Left lung (tissue), 10 donors: ENCODE data around the gene CCL18. TPM values are rescaled to one million over a fixed set of nuclear protein-coding genes. Genes with fewer than 3 reads are reported as not detected.
"Not testable (repeated sequence)": the region's sequence is repeated elsewhere in the genome, so short reads cannot be mapped to it uniquely, and the experiment has no call there.

Source experiments
- ATAC-seq: fragments of 200-7000 bp; cut with Tn5 transposase; one replicate; pipeline ENCODE4 v1.9.1; 2020; ENCODE audit warnings: moderate library complexity
- DNase-seq, 4 donors: peaks; one replicate each; pipeline ENCODE4 v3.0.0-alpha.2; 2013 to 2020
- H3K27ac ChIP-seq, 2 donors: fragments of 200-600 bp; sonication (generic) in 1 of 2; one replicate each; pipeline versions ENCODE4 v1.5.0 to v1.8.0; 2020 to 2021
- H3K27me3 ChIP-seq, 2 donors: fragments of 200-600 bp; sonication (generic) in 1 of 2; one replicate each; pipeline versions ENCODE4 v1.5.0 to v1.8.0; 2020 to 2021
- H3K36me3 ChIP-seq, 2 donors: fragments of 200-600 bp; sonication (generic) in 1 of 2; one replicate each; pipeline versions ENCODE4 v1.5.0 to v1.8.0; 2020 to 2021
- H3K4me1 ChIP-seq, 2 donors: fragments of 200-600 bp; one replicate each; pipeline ENCODE4 v1.8.0; 2021
- H3K4me3 ChIP-seq, 2 donors: fragments of 200-600 bp; sonication (generic) in 1 of 2; one replicate each; pipeline versions ENCODE4 v1.5.0 to v1.8.0; 2020 to 2021; ENCODE audit warnings: mild to moderate bottlenecking in 1 of 2
- H3K9me3 ChIP-seq, 2 donors: fragments of 200-600 bp; sonication (generic) in 1 of 2; one replicate each; pipeline versions ENCODE4 v1.5.0 to v1.8.0; 2020 to 2021
- CTCF ChIP-seq, 2 donors: fragments of 200-600 bp; sonication (generic) in 1 of 2; IDR thresholded peaks; one replicate each; pipeline versions ENCODE4 v1.5.0 to v1.8.0; 2021; ENCODE audit warnings: antibody characterized with exemption in 2 of 2
- intact Hi-C, 2 donors: fragments of 100-400 bp; cut with DNase I; formaldehyde crosslinking; loops; one replicate each; pipeline versions ENCODE4 v1.11.2 to v1.14.2; 2022
- polyA plus RNA-seq, 6 donors: library from polyadenylated mRNA; unstranded; fragments of 120-200 nt; gene quantifications; one replicate each; pipeline ENCODE4 v1.2.1, GENCODE V29; 2013; ENCODE audit not compliant: insufficient read length in 6 of 6
- total RNA-seq, 2 donors: library from RNA; stranded (reverse); fragmentation: NEBNext Ultra II Directional; extraction: Animal tissue kit (Norgen Biotek cat#: 25700); gene quantifications; one replicate each; pipeline ENCODE4 v1.2.1, GENCODE V29; 2021
- donor health status: DM: no; HTN: yes; CAD: no.
- donor health status: DM: no; HTN: no; CAD: no.

Gene CCL18
- total and polyA plus RNA-seq, 8 donors: 0.20 to 348 (median 227) TPM; not detected in 5

- H3K4me3 ChIP-seq, H3K4me1 ChIP-seq, H3K27ac ChIP-seq, DNase-seq, H3K27me3 ChIP-seq, intact Hi-C loops, H3K36me3 ChIP-seq, ATAC-seq, H3K9me3 ChIP-seq: not testable (repeated sequence)
Observed at GRCh38 chr17:36115649-36115977, 51.5 kb downstream of the CCL18 start.

GRCh38 chr17:36117505-36118382 lies 53.7 kb downstream of the CCL18 start:
- no peak for ATAC-seq
- no peaks in the 10 kb centered on the region for H3K4me1 ChIP-seq
- no peak for DNase-seq
- H3K27ac ChIP-seq: no peak overlapping the region
- H3K9me3 ChIP-seq: peaks cover 0 to 2% of the 10 kb centered on the region in 2 donors
- H3K27me3 ChIP-seq: no peaks in the 10 kb centered on the region
- no peak for TF ChIP-seq CTCF (IDR thresholded peaks at IDR 0.05)
- no peaks in the 10 kb centered on the region for H3K36me3 ChIP-seq
- intact Hi-C loops: no loop called here
- H3K4me3 ChIP-seq: no peak overlapping the region

GRCh38 chr17:36118477-36119353 lies 54.6 kb downstream of the CCL18 start:
- ATAC-seq (no peak), DNase-seq (no peak)
- Histone ChIP-seq H3K27ac (no peak overlapping the region), H3K4me1 (no peaks in the 10 kb centered on the region), H3K27me3 (no peaks in the 10 kb centered on the region), H3K36me3 (no peaks in the 10 kb centered on the region), H3K9me3 (no peaks in the 10 kb centered on the region), H3K4me3 (no peak overlapping the region)
- no peak for TF ChIP-seq CTCF (IDR thresholded peaks at IDR 0.05)
- intact Hi-C loops: no loop called here

- H3K9me3 ChIP-seq: peaks cover 0 to 5% of the 10 kb centered on the region in 2 donors
- intact Hi-C loops: no loop called here
- no peak for TF ChIP-seq CTCF (IDR thresholded peaks at IDR 0.05)
- H3K36me3 ChIP-seq: no peaks in the 10 kb centered on the region
- DNase-seq (no peak), ATAC-seq (no peak)
- no peak overlapping the region for H3K27ac ChIP-seq
- H3K4me3 ChIP-seq: no peak overlapping the region
- H3K27me3 ChIP-seq: no peaks in the 10 kb centered on the region
- no peaks in the 10 kb centered on the region for H3K4me1 ChIP-seq
Observed at GRCh38 chr17:36120221-36120620, 56.1 kb downstream of the CCL18 start.

- ATAC-seq: not testable (repeated sequence)
Observed at GRCh38 chr17:36121099-36121498, 57.0 kb downstream of the CCL18 start.

More at GRCh38 chr17:36121099-36121498, 57.0 kb downstream of the CCL18 start:
- H3K36me3 ChIP-seq, DNase-seq, intact Hi-C loops, H3K27me3 ChIP-seq, H3K4me1 ChIP-seq, H3K27ac ChIP-seq, H3K4me3 ChIP-seq: not testable (repeated sequence)
- H3K9me3 ChIP-seq: peaks cover 0 to 14% of the 10 kb centered on the region in 2 donors

Other genes starting within 250 kb of the CCL18 start
- gene HEATR9, start 195.4 kb upstream of the CCL18 start, total RNA-seq: under 1 TPM in 1 of 2 donors, not detected in 1; 0.37 TPM
- gene HEATR9, start 195.4 kb upstream of the CCL18 start, polyA plus RNA-seq: under 1 TPM in 4 of 6 donors, not detected in 2; 0.17 to 0.28 (median 0.19) TPM
- gene CCL5, start 183.9 kb upstream of the CCL18 start, total RNA-seq: 10 to 100 TPM in 1 of 2 donors, 1 to 10 TPM in 1; 5.3 to 12.4 TPM
- gene CCL5, start 183.9 kb upstream of the CCL18 start, polyA plus RNA-seq: 1 to 10 TPM; 2.9 to 5.8 (median 3.7) TPM
- gene RDM1, start 133.5 kb upstream of the CCL18 start, total RNA-seq: 1 to 10 TPM in 1 of 2 donors, not detected in 1; 1.8 TPM
- 1 to 10 TPM; 2.3 to 4.2 (median 2.5) TPM for gene RDM1, start 133.5 kb upstream of the CCL18 start, polyA plus RNA-seq
- gene LYZL6, start 120.6 kb upstream of the CCL18 start, total RNA-seq: not detected
- not detected for gene LYZL6, start 120.6 kb upstream of the CCL18 start, polyA plus RNA-seq
- not detected for gene CCL16, start 82.8 kb upstream of the CCL18 start, total RNA-seq
- gene CCL16, start 82.8 kb upstream of the CCL18 start, polyA plus RNA-seq: 1 to 10 TPM in 3 of 6 donors, under 1 TPM in 3; 0.40 to 1.2 (median 0.97) TPM
- gene CCL14, start 77.5 kb upstream of the CCL18 start, total RNA-seq: 10 to 100 TPM; 14.2 to 23.3 TPM
- 100 to 1,000 TPM in 2 of 6 donors, 10 to 100 TPM in 4; 64.7 to 123 (median 90.9) TPM for gene CCL14, start 77.5 kb upstream of the CCL18 start, polyA plus RNA-seq
- gene CCL15, start 62.7 kb upstream of the CCL18 start, total RNA-seq: 1 to 10 TPM in 1 of 2 donors, under 1 TPM in 1; 0.23 to 1.3 TPM
- under 1 TPM in 4 of 6 donors, not detected in 2; 0.15 to 0.43 (median 0.33) TPM for gene CCL15, start 62.7 kb upstream of the CCL18 start, polyA plus RNA-seq
- 1 to 10 TPM; 6.6 to 9.3 TPM for gene CCL23, start 46.3 kb upstream of the CCL18 start, total RNA-seq
- gene CCL23, start 46.3 kb upstream of the CCL18 start, polyA plus RNA-seq: under 1 TPM in 4 of 6 donors, not detected in 2; 0.32 to 0.52 (median 0.45) TPM
- gene CCL3, start 25.9 kb downstream of the CCL18 start, total RNA-seq: 10 to 100 TPM in 1 of 2 donors, 1 to 10 TPM in 1; 3.2 to 40.9 TPM
- gene CCL3, start 25.9 kb downstream of the CCL18 start, polyA plus RNA-seq: 10 to 100 TPM in 3 of 6 donors, 1 to 10 TPM in 3; 2.0 to 18.6 (median 10.2) TPM
- gene CCL4, start 39.6 kb downstream of the CCL18 start, total RNA-seq: 10 to 100 TPM in 1 of 2 donors, 1 to 10 TPM in 1; 6.4 to 62.0 TPM
- gene CCL4, start 39.6 kb downstream of the CCL18 start, polyA plus RNA-seq: 10 to 100 TPM in 1 of 6 donors, 1 to 10 TPM in 4, under 1 TPM in 1; 0.72 to 11.4 (median 5.7) TPM
- gene TBC1D3B, start 112.4 kb downstream of the CCL18 start, total RNA-seq: 1 to 10 TPM; 6.7 to 8.8 TPM
- gene TBC1D3B, start 112.4 kb downstream of the CCL18 start, polyA plus RNA-seq: 10 to 100 TPM; 11.2 to 26.5 (median 17.9) TPM
- gene CCL3L1, start 132.5 kb downstream of the CCL18 start, total RNA-seq: 10 to 100 TPM in 1 of 2 donors, under 1 TPM in 1; 0.38 to 11.7 TPM
- gene CCL3L1, start 132.5 kb downstream of the CCL18 start, polyA plus RNA-seq: 1 to 10 TPM in 4 of 6 donors, under 1 TPM in 2; 0.25 to 5.3 (median 1.8) TPM
- gene CCL4L2, start 146.8 kb downstream of the CCL18 start, total RNA-seq: 10 to 100 TPM in 1 of 2 donors, 1 to 10 TPM in 1; 1.9 to 37.6 TPM
- gene CCL4L2, start 146.8 kb downstream of the CCL18 start, polyA plus RNA-seq: 1 to 10 TPM in 5 of 6 donors, under 1 TPM in 1; 0.81 to 7.6 (median 4.1) TPM
- under 1 TPM; 0.58 to 0.76 TPM for gene TBC1D3I, start 200.3 kb downstream of the CCL18 start, total RNA-seq
- gene TBC1D3I, start 200.3 kb downstream of the CCL18 start, polyA plus RNA-seq: 1 to 10 TPM in 1 of 6 donors, under 1 TPM in 4, not detected in 1; 0.66 to 2.0 (median 0.84) TPM